Small intestine (tissue), 7 donors: ENCODE results near the gene MED17. TPM values are rescaled to one million over a fixed set of nuclear protein-coding genes. Genes with fewer than 3 reads are reported as not detected.
A peak's percentile ranks its signal among the peaks of the same experiment; 100 is the strongest.
"Not testable (repeated sequence)": the region's sequence is repeated elsewhere in the genome, so short reads cannot be mapped to it uniquely, and the experiment has no call there.

ENCODE experiments used
- DNase-seq, 2 donors: peaks; one replicate each; pipeline versions ENCODE4 v3.0.0 to v3.0.0-alpha.2; 2013
- FAIRE-seq: peaks from 2 replicates; lab custom pipeline; 2012; peaks lifted over from hg19 to GRCh38; lab: Jason Lieb, UNC
- H3K27ac ChIP-seq, 3 donors: one replicate each; pipeline ENCODE4 v1.5.1; 2013; ENCODE audit warnings: low read length in 2 of 3, mild to moderate bottlenecking in 2 of 3, control low read depth in 1 of 3, inconsistent platforms in 1 of 3, low read depth in 1 of 3, moderate library complexity in 1 of 3
- H3K27me3 ChIP-seq, 3 donors: one replicate each; pipeline ENCODE4 v1.6.1; 2013; ENCODE audit warnings: low read length in 3 of 3, inconsistent platforms in 1 of 3; ENCODE audit not compliant: control insufficient read depth in 3 of 3, insufficient read depth in 3 of 3
- H3K36me3 ChIP-seq, 3 donors: one replicate each; pipeline ENCODE4 v1.6.1; 2013; ENCODE audit warnings: low read length in 3 of 3, inconsistent platforms in 1 of 3, low read depth in 1 of 3, mild to moderate bottlenecking in 1 of 3, moderate library complexity in 1 of 3; ENCODE audit not compliant: control insufficient read depth in 3 of 3, insufficient read depth in 2 of 3
- H3K4me1 ChIP-seq, 3 donors: one replicate each; pipeline ENCODE4 v1.6.1; 2013; ENCODE audit warnings: low read length in 2 of 3, inconsistent platforms in 1 of 3, low read depth in 1 of 3, mild to moderate bottlenecking in 1 of 3, moderate library complexity in 1 of 3; ENCODE audit not compliant: control insufficient read depth in 3 of 3, insufficient read depth in 2 of 3
- H3K4me3 ChIP-seq, 3 donors: one replicate each; pipeline ENCODE4 v1.5.1; 2013; ENCODE audit warnings: low read length in 3 of 3, control low read depth in 1 of 3, inconsistent platforms in 1 of 3, low read depth in 1 of 3, mild to moderate bottlenecking in 1 of 3, moderate library complexity in 1 of 3
- H3K9me3 ChIP-seq, 2 donors: one replicate each; pipeline ENCODE4 v1.6.1; 2013; ENCODE audit warnings: low read depth in 1 of 2, low read length in 1 of 2; ENCODE audit not compliant: control insufficient read depth in 2 of 2, insufficient read depth in 1 of 2
- WGBS, 3 donors: extraction: QIAGEN DNeasy Blood & Tissue Kit; methylation state at CpG; one replicate each; pipeline ENCODE4 v1.1.7; 2013; 5-methylcytosine and 5-hydroxymethylcytosine counted together
- polyA plus RNA-seq, 4 donors: library from polyadenylated mRNA; stranded (reverse) in 3 of 4; unstranded in 1 of 4; fragments of 200-250 nt in 3 of 4; fragments of 120-200 nt in 1 of 4; gene quantifications; one replicate each; pipeline versions ENCODE4 v1.2.1 to v1.2.3, GENCODE V29; 2013
- donor health status: healthy with polysubstance abuse.
- donor health status: control.
- donor health status: control.
- donor health status: Bipolar disorder and iron deficiency.
- donor health status: healthy.

The MED17 gene
- polyA plus RNA-seq, 4 donors, result 8.5 to 32.7 (median 11.0) TPM

DNA sequence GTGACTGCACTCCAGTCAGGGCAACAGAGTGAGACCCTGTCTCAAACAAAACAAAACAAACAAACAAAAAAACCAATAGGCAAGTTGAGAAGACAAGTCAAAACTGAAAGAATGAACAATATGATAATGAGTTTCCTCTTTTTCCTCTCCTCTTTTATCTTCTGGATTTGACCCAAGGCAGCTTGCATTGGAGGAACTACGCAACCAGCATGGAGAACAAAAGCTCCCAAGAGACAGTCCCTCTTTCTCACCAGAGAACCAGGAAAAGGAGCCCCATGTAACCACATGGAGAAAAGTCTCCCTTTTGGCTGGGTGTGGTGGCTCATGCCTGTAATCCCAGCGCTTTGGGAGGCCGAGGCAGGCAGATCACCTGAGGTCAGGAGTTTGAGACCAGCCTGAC lies 9.5 kb upstream of the MED17 start:
- not testable (repeated sequence) for DNase-seq, H3K4me3 ChIP-seq, H3K4me1 ChIP-seq, FAIRE-seq, H3K36me3 ChIP-seq, H3K27ac ChIP-seq, H3K27me3 ChIP-seq
- 86 to 98% (median 90%) methylated on average over 3 of the region's 3 CpGs for WGBS, 3 donors
- H3K9me3 ChIP-seq, result peaks cover 0 to 17% of the 10 kb centered on the region in 2 donors

DNA sequence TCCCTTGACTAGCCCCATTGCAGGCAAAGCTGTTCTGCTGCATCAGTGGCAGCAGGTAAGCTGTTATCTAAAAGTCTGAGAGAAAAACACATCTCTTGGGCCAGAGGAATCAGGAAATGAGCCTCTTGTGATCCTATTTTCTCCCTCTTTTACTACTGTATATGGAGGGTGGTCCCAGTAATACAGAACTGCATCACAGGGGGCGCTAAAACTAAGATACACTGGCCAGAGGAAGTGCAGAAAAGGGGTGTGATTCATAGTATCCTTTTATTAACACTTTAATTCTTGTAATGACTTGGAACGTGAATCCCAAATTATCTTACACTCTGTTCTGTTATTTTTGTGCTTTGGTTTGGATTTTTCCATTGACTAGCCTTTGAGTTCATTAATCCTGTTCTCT lies 8.8 kb upstream of the MED17 start:
- Histone ChIP-seq H3K27me3 (no peaks in the 10 kb centered on the region), H3K9me3 (peaks cover 0 to 17% of the 10 kb centered on the region in 2 donors), H3K4me1 (no peaks in the 10 kb centered on the region), H3K4me3 (no peak overlapping the region), H3K27ac (no peak overlapping the region), H3K36me3 (no peaks in the 10 kb centered on the region)
- WGBS, 3 donors, result 54 to 61% (median 61%) methylated on average over 2 of the region's 2 CpGs
- DNase-seq (no peak), FAIRE-seq (no peak)

DNA sequence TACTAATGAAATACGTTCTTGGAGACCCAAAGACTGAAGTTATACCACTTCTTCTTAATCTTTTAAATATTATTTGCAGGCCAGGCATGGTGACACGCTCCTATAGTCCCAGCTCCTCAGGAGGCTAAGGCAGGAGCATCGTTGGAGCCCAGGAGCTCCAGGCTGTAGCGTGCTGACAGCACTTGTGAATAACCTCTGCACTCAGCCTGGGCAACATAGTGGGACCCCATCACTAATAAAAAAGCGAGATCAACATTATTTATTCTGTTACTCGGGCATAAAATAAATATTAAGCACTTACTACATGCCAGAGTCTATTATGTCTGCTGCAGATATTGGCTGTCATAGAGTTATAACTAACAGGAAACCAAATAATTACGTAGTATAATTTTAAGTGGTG lies 720 bp upstream of the MED17 start:
- peaks cover 2 to 5% (median 4%) of the 10 kb centered on the region in 3 donors for H3K4me1 ChIP-seq
- H3K27me3 ChIP-seq, result no peaks in the 10 kb centered on the region
- FAIRE-seq, result no peak
- 46 to 52% (median 50%) methylated on average over 7 of the region's 7 CpGs for WGBS, 3 donors
- H3K4me3 ChIP-seq, result peak overlapping the region in 1 of 3 donors; percentile 97
- no peak for DNase-seq
- H3K27ac ChIP-seq, result peak overlapping the region in 1 of 3 donors; percentile 98
- no peaks in the 10 kb centered on the region for H3K9me3 ChIP-seq
- H3K36me3 ChIP-seq, result peaks cover 0 to 7% (median 0%) of the 10 kb centered on the region in 3 donors

DNA sequence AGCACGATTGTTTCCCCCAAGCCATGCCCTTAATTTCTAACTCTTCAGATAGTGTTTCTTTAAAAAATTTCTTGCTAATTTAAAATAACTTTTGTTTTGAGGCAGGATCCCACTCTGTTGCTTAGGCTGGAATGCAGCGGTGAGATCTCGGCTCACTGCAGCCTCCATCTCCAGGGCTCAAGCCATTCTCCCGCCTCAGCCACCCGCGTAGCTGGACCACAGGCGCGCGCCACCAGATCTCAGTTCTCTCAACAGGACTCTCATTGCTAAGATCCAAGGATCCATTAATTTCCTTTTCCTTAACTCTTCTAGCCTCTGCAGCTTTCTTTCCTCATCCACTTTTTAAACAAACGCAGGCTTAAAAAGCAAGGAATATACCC lies 327 bp upstream of the MED17 start:
- no peaks in the 10 kb centered on the region for H3K9me3 ChIP-seq
- H3K27ac ChIP-seq, result peak overlapping the region in 2 of 3 donors; percentile 59 to 98
- no peak for DNase-seq
- no peaks in the 10 kb centered on the region for H3K27me3 ChIP-seq
- peaks cover 0 to 9% (median 0%) of the 10 kb centered on the region in 3 donors for H3K36me3 ChIP-seq
- H3K4me3 ChIP-seq, result peak overlapping the region; percentile 79 to 97 (median 88)
- peaks cover 2 to 5% (median 4%) of the 10 kb centered on the region in 3 donors for H3K4me1 ChIP-seq
- 0 to 3% (median 1%) methylated on average over 10 of the region's 10 CpGs for WGBS, 3 donors
- FAIRE-seq, result no peak

DNA sequence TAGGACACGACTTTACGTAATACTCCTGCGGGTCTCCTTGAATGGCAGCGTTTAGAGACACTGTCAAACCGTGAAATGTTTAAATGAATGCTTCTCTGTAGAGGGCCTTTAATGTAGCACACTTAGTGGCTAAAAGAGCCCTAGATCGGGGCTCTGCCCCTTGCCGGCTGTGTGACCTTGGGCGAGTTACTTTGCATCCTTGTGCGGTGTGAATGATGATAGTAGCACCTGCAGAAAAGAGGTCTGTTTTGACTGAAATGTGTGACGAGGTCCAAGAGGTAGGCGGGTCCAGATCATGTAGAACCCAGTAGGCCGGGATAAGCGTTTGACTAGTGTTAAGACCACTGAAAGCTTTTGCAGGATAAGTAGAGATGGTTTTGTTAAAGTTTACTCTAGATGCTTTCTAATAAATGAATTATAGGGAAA lies 866 bp downstream of the MED17 start:
- Histone ChIP-seq H3K27me3 (no peaks in the 10 kb centered on the region), H3K9me3 (no peaks in the 10 kb centered on the region), H3K27ac (peak overlapping the region; percentile 27 to 98 (median 97)), H3K4me3 (peak overlapping the region; percentile 79 to 97 (median 88)), H3K4me1 (peaks cover 2 to 5% (median 4%) of the 10 kb centered on the region in 3 donors), H3K36me3 (peaks cover 0 to 12% (median 2%) of the 10 kb centered on the region in 3 donors)
- no peak for DNase-seq
- WGBS, 3 donors, result 0 to 1% (median 0%) methylated on average over 13 of the region's 13 CpGs
- FAIRE-seq, result no peak

DNA sequence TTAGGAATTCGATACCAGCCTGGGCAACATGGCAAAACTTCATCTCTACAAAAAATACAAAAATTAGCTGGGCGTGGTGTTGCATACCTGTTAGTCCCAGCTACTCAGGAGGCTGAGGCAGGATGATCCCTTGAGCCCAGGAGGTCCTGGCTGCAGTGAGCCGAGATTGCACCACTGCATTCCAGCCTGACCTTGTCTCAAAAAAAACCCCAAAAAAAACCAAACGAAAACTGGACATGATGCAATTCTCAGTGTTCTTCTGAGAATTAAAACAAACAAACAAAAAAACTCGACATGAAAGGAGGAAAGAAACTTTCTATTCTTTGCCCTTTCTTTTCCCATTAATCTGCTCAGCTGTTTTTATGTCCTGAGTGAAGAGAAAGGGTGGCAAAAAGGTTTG lies 7.4 kb downstream of the MED17 start:
- no peak overlapping the region for H3K4me3 ChIP-seq
- no peak overlapping the region for H3K27ac ChIP-seq
- H3K36me3 ChIP-seq, result peaks cover 15 to 39% (median 22%) of the 10 kb centered on the region in 3 donors
- H3K4me1 ChIP-seq, result peaks cover 0 to 3% (median 3%) of the 10 kb centered on the region in 3 donors
- no peak for FAIRE-seq
- no peak for DNase-seq
- no peaks in the 10 kb centered on the region for H3K9me3 ChIP-seq
- WGBS, 3 donors, result 83 to 88% (median 84%) methylated on average over 5 of the region's 5 CpGs
- H3K27me3 ChIP-seq, result no peaks in the 10 kb centered on the region

DNA sequence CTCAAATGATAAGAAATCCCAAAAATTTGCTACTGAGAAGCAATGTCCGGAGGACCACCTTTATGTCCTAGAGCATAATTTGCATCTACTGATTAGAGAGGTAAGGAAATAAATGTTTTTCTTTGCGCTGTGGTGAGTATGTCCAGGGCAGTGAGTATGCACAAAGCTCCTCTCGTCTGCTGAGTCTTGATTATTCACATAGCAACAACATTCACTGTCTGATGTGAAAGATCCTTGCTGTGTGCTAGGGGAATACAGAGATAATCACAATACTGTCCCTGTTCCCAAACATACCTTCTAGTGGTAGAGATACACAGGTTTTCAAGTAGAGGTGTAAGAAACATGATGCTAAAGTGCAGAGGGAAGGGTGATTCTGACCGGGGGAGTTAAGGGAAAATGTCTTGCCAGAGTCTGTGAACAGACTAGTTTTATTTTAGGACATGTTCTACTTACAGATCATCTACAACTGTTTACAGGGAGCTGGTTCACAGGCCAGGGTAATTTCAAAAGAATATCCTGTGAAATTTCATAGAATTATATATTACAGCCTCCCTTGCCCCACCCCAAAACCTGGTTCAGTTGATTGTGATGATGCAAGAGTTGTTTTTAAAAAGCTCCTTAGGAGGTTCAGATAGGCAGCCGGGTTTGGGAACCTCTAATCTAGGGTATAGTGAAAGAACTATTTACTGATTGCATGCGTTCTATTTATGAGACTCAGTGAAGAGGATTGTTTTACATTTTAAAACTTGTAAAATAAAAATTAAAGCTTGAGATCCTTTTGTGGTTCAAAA lies 12.6 kb downstream of the MED17 start:
- peaks cover 25 to 37% (median 27%) of the 10 kb centered on the region in 3 donors for H3K36me3 ChIP-seq
- DNase-seq (no peak), FAIRE-seq (no peak)
- no peak overlapping the region for H3K4me3 ChIP-seq
- H3K27ac ChIP-seq, result no peak overlapping the region
- 90 to 94% (median 94%) methylated on average over 6 of the region's 6 CpGs for WGBS, 3 donors
- H3K4me1 ChIP-seq, result no peaks in the 10 kb centered on the region
- no peaks in the 10 kb centered on the region for H3K9me3 ChIP-seq
- H3K27me3 ChIP-seq, result no peaks in the 10 kb centered on the region

DNA sequence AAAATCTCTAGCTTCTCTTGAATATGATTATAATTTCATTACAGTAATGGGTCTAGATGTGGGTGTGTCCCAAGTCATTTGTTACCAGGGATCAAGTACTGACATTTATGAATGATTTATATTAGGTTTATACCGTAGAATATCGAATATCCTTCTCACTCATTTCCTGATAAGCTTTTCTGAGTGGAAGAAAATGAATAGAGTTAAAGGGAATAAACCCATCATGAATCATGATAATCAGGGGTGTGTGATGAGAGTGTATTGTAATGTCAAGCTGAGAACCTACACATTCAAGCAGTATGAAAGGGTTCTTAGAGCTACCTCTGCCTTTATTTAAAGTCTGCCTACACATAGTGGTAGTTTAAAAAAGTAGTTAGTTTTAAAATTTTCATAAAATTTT lies 17.3 kb downstream of the MED17 start:
- no peak for FAIRE-seq
- 12 to 51% (median 22%) methylated on average over 2 of the region's 2 CpGs for WGBS, 3 donors
- Histone ChIP-seq H3K9me3 (no peaks in the 10 kb centered on the region), H3K4me3 (no peak overlapping the region), H3K36me3 (peaks cover 17 to 36% (median 20%) of the 10 kb centered on the region in 3 donors), H3K27ac (no peak overlapping the region), H3K4me1 (no peaks in the 10 kb centered on the region), H3K27me3 (no peaks in the 10 kb centered on the region)
- DNase-seq, result peak in 1 of 2 donors; percentile 17
